HCT116 (cell line): ENCODE measurements around the gene VEPH1. TPM values are rescaled to one million over a fixed set of nuclear protein-coding genes. Genes with fewer than 3 reads are reported as not detected.

Experiments used
- ATAC-seq: fragments of 200-7000 bp; cut with Tn5 transposase; 2 replicates; pipeline ENCODE4 v1.9.1; 2020; ENCODE audit warnings: mild to moderate bottlenecking, moderate library complexity
- BruUV-seq: library from RNA; stranded (reverse); fragments of 400-500 nt; replicated peaks from 2 replicates; lab custom pipeline; 2021; lab: Mats Ljungman, UMichigan
- CTCF ChIA-PET: fragments of 300-600 bp; sonication (Branson Sonifier 250); formaldehyde crosslinking; loops from one replicate; lab custom pipeline; 2021; ENCODE audit warnings: antibody characterized with exemption; lab: Charles Lee
- POLR2A ChIA-PET: fragments of 300-600, 350-600 bp; sonication (Branson Sonifier 250); formaldehyde crosslinking; loops from one replicate; lab custom pipeline; 2021; ENCODE audit warnings: antibody characterized with exemption; lab: Charles Lee
- RAD21 ChIA-PET, 2 experiments: fragments of 300-600 bp; sonication (Branson Sonifier 250); formaldehyde crosslinking; loops; one replicate each; lab custom pipeline; 2023; ENCODE audit warnings: low total read pairs in 2 of 2; ENCODE audit not compliant: uncharacterized antibody in 2 of 2, unreplicated experiment in 2 of 2, low non-redundant PET in 1 of 2; lab: Charles Lee
- DNase-seq: peaks from one replicate; pipeline ENCODE4 v3.0.0-alpha.2; 2010; ENCODE audit warnings: low read depth, low spot score
- H2AFZ ChIP-seq: fragments of 200-600 bp; shearing (Covaris generic), sonication (generic); 2 replicates; pipeline ENCODE4 v1.6.1; 2017; ENCODE audit warnings: low read depth, mixed run types, mixed read lengths, antibody characterized with exemption, low read length; ENCODE audit not compliant: poor library complexity, severe bottlenecking
- H3K27ac ChIP-seq: 2 replicates; pipeline ENCODE4 v1.5.1; 2012; ENCODE audit warnings: low read depth, low read length
- H3K27me3 ChIP-seq: fragments of 200-600 bp; sonication (generic); 2 replicates; pipeline ENCODE4 v1.6.1; 2016; ENCODE audit warnings: mixed run types, low read length, mixed read lengths; ENCODE audit not compliant: insufficient read depth
- H3K36me3 ChIP-seq, 2 experiments: fragments of 200-500 bp in 1 of 2; fragments of 200-600 bp in 1 of 2; sonication (Bioruptor generic) in 1 of 2; sonication (generic) in 1 of 2; 2 replicates each; pipeline versions ENCODE4 v1.5.1 to v1.6.1; 2014 to 2016; ENCODE audit warnings: low read length in 2 of 2, inconsistent platforms in 1 of 2, mixed read lengths in 1 of 2, mixed run types in 1 of 2; ENCODE audit not compliant: insufficient read depth in 2 of 2, control insufficient read depth in 1 of 2
- H3K4me1 ChIP-seq, 2 experiments: fragments of 200-600 bp in 1 of 2; sonication (generic) in 1 of 2; 2 replicates each; pipeline versions ENCODE4 v1.5.1 to v1.6.1; 2012 to 2017; ENCODE audit warnings: low read length in 2 of 2, inconsistent platforms in 1 of 2, mild to moderate bottlenecking in 1 of 2, mixed read lengths in 1 of 2, mixed run types in 1 of 2, moderate library complexity in 1 of 2; ENCODE audit not compliant: insufficient read depth in 2 of 2, control insufficient read depth in 1 of 2
- H3K4me2 ChIP-seq: fragments of 200-600 bp; sonication (generic); 2 replicates; pipeline ENCODE4 v1.6.1; 2017; ENCODE audit warnings: mixed run types, low read length, mixed read lengths
- H3K4me3 ChIP-seq, 2 experiments: fragments of 200-600 bp in 1 of 2; sonication (generic) in 1 of 2; replicated peaks in 1 of 2; 2 replicates each; pipeline ENCODE4 v1.5.1; 2011 to 2016; ENCODE audit warnings: low read length in 2 of 2, control low read depth in 1 of 2, low read depth in 1 of 2, mild to moderate bottlenecking in 1 of 2, mixed read lengths in 1 of 2, mixed run types in 1 of 2
- H3K79me2 ChIP-seq: fragments of 200-600 bp; sonication (generic); 2 replicates; pipeline ENCODE4 v1.6.1; 2017; ENCODE audit warnings: mild to moderate bottlenecking, mixed run types, low read length, moderate library complexity, mixed read lengths; ENCODE audit not compliant: insufficient read depth
- H3K9ac ChIP-seq: fragments of 200-600 bp; sonication (generic); 2 replicates; pipeline ENCODE4 v1.6.1; 2016; ENCODE audit warnings: low read length, mixed read lengths
- H3K9me2 ChIP-seq: fragments of 200-600 bp; sonication (generic), shearing (Covaris generic); 2 replicates; pipeline ENCODE4 v1.6.1; 2017; ENCODE audit warnings: mixed run types, mild to moderate bottlenecking, moderate library complexity; ENCODE audit not compliant: insufficient read depth
- H3K9me3 ChIP-seq, 2 experiments: fragments of 200-500 bp in 1 of 2; fragments of 200-600 bp in 1 of 2; sonication (Bioruptor generic) in 1 of 2; sonication (generic) in 1 of 2; 2 replicates each; pipeline ENCODE4 v1.6.1; 2014 to 2017; ENCODE audit warnings: low read length in 2 of 2, mixed read lengths in 2 of 2, inconsistent platforms in 1 of 2, low read depth in 1 of 2, mild to moderate bottlenecking in 1 of 2, mixed run types in 1 of 2, moderate library complexity in 1 of 2; ENCODE audit not compliant: control insufficient read depth in 1 of 2, insufficient read depth in 1 of 2
- H4K20me1 ChIP-seq: fragments of 200-600 bp; sonication (generic), shearing (Covaris generic); 2 replicates; pipeline ENCODE4 v1.6.1; 2017; ENCODE audit warnings: mixed run types, mild to moderate bottlenecking, moderate library complexity; ENCODE audit not compliant: insufficient read depth
- CEBPB ChIP-seq: IDR thresholded peaks from 2 replicates; pipeline ENCODE4 v1.6.1; 2012; ENCODE audit warnings: low read depth
- EGR1 ChIP-seq: IDR thresholded peaks from 2 replicates; pipeline ENCODE4 v1.6.1; 2012; ENCODE audit warnings: low read depth
- EZH2 ChIP-seq: fragments of 200-600 bp; sonication (generic); IDR thresholded peaks from 2 replicates; pipeline ENCODE4 v1.6.1; 2017; ENCODE audit warnings: antibody characterized with exemption, mixed run types
- EZH2phosphoT487 ChIP-seq: fragments of 200-600 bp; IDR thresholded peaks from 2 replicates; pipeline ENCODE4 v1.6.1; 2018; ENCODE audit warnings: antibody characterized with exemption, borderline replicate concordance
- FOSL1 ChIP-seq: IDR thresholded peaks from 2 replicates; pipeline ENCODE4 v1.6.1; 2012; ENCODE audit warnings: low read depth
- JUND ChIP-seq: IDR thresholded peaks from 2 replicates; pipeline ENCODE4 v1.6.1; 2012
- POLR2A ChIP-seq: IDR thresholded peaks from 2 replicates; pipeline ENCODE4 v1.7.0; 2011; ENCODE audit warnings: borderline replicate concordance; ENCODE audit not compliant: insufficient read depth, insufficient read length; ENCODE audit errors: extremely low read depth
- SIN3A ChIP-seq: IDR thresholded peaks from 2 replicates; pipeline ENCODE4 v1.6.1; 2012; ENCODE audit warnings: low read depth
- SP1 ChIP-seq: IDR thresholded peaks from 2 replicates; pipeline ENCODE4 v1.6.1; 2012; ENCODE audit warnings: low read depth
- TCF7L2 ChIP-seq: IDR thresholded peaks from 2 replicates; pipeline ENCODE4 v1.7.0; 2011; ENCODE audit warnings: borderline replicate concordance, inconsistent platforms; ENCODE audit not compliant: insufficient read depth, insufficient read length; ENCODE audit errors: extremely low read depth
- YY1 ChIP-seq: IDR thresholded peaks from 2 replicates; pipeline ENCODE4 v1.6.1; 2011; ENCODE audit warnings: low read length, low read depth, moderate library complexity, mild to moderate bottlenecking; ENCODE audit not compliant: insufficient replicate concordance; ENCODE audit errors: extremely low read depth
- ZFX ChIP-seq: fragments of 450-650 bp; IDR thresholded peaks from 2 replicates; pipeline ENCODE4 v1.6.1; 2017
- ZNF274 ChIP-seq: fragments of 200-500 bp; sonication (Bioruptor generic); IDR thresholded peaks from 2 replicates; pipeline ENCODE4 v1.6.1; 2014; ENCODE audit warnings: mild to moderate bottlenecking, low read depth, low read length, inconsistent platforms
- intact Hi-C: fragments of 100-400 bp; cut with micrococcal nuclease; formaldehyde crosslinking; loops from 2 replicates; pipeline ENCODE4 v1.10.0; 2022
- total RNA-seq: library from RNA; stranded (reverse); gene quantifications from one replicate; pipeline ENCODE4 v1.2.1, GENCODE V29; 2021; ENCODE audit not compliant: unreplicated experiment
- TF ChIP-seq, protein P1 (sequence below): IDR thresholded peaks from 2 replicates; pipeline ENCODE4 v1.6.1; 2011; ENCODE audit warnings: mild to moderate bottlenecking, low read length, moderate library complexity; ENCODE audit not compliant: insufficient replicate concordance; ENCODE audit errors: extremely low read depth
- TF ChIP-seq, protein P2 (sequence below): IDR thresholded peaks from 2 replicates; pipeline ENCODE4 v1.6.1; 2012
- TF ChIP-seq, protein P3 (sequence below): IDR thresholded peaks from 2 replicates; pipeline ENCODE4 v1.6.1; 2012
- TF ChIP-seq, protein P4 (sequence below), 3 experiments: fragments of 200-600 bp in 1 of 3; sonication (generic) in 1 of 3; IDR thresholded peaks in 2 of 3; conservative IDR thresholded peaks in 1 of 3; 2 replicates each; pipeline ENCODE4 v1.5.1; 2012 to 2017; ENCODE audit warnings: low read depth in 2 of 3, low read length in 2 of 3, antibody characterized with exemption in 1 of 3, borderline replicate concordance in 1 of 3, control low read depth in 1 of 3, mild to moderate bottlenecking in 1 of 3, mixed read lengths in 1 of 3, mixed run types in 1 of 3, moderate library complexity in 1 of 3; ENCODE audit not compliant: insufficient read depth in 1 of 3

Gene VEPH1
- total RNA-seq, 1 experiment from 2014 or later, result 4.9 TPM

DNA sequence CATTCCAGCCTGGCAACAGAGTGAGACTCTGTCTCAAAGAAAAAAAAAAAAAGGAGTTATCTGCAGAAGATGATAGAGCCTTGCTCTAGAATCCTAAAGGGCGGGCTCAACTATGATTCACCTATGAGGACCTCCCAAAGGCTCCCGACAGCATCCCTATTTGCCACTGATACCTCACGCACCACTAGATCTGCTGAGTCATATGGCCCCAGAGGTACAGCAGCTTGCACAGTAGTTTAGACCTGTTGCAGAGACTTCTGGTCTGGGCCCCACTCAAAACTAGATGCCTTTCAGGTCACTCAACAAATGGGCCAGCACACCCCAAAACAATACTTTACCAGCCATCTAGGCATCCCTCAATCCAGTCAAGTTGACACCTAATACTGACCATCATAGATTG is 104.6 kb downstream of the VEPH1 start:
- ChIA-PET RAD21 (no interaction called here), CTCF (no interaction called here), POLR2A (no interaction called here)
- no peaks in the 10 kb centered on the region for H4K20me1 ChIP-seq
- no peak overlapping the region for H3K4me3 ChIP-seq
- H3K9me2 ChIP-seq, result no peaks in the 10 kb centered on the region
- no peak for TF ChIP-seq EZH2
- TF ChIP-seq, protein P1, sequence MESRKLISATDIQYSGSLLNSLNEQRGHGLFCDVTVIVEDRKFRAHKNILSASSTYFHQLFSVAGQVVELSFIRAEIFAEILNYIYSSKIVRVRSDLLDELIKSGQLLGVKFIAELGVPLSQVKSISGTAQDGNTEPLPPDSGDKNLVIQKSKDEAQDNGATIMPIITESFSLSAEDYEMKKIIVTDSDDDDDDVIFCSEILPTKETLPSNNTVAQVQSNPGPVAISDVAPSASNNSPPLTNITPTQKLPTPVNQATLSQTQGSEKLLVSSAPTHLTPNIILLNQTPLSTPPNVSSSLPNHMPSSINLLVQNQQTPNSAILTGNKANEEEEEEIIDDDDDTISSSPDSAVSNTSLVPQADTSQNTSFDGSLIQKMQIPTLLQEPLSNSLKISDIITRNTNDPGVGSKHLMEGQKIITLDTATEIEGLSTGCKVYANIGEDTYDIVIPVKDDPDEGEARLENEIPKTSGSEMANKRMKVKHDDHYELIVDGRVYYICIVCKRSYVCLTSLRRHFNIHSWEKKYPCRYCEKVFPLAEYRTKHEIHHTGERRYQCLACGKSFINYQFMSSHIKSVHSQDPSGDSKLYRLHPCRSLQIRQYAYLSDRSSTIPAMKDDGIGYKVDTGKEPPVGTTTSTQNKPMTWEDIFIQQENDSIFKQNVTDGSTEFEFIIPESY, result no peak
- TF ChIP-seq JUND, result no peak
- TF ChIP-seq, protein P2, sequence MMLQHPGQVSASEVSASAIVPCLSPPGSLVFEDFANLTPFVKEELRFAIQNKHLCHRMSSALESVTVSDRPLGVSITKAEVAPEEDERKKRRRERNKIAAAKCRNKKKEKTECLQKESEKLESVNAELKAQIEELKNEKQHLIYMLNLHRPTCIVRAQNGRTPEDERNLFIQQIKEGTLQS, result no peak
- TF ChIP-seq, protein P3, sequence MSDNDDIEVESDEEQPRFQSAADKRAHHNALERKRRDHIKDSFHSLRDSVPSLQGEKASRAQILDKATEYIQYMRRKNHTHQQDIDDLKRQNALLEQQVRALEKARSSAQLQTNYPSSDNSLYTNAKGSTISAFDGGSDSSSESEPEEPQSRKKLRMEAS, result no peak
- TF ChIP-seq TCF7L2, result no peak
- no peak for TF ChIP-seq SP1
- TF ChIP-seq EZH2phosphoT487, result no peak
- TF ChIP-seq SIN3A, result no peak
- no peak for TF ChIP-seq ZFX
- no peak for TF ChIP-seq YY1
- TF ChIP-seq POLR2A, result no peak
- TF ChIP-seq EGR1, result no peak
- TF ChIP-seq, protein P4, sequence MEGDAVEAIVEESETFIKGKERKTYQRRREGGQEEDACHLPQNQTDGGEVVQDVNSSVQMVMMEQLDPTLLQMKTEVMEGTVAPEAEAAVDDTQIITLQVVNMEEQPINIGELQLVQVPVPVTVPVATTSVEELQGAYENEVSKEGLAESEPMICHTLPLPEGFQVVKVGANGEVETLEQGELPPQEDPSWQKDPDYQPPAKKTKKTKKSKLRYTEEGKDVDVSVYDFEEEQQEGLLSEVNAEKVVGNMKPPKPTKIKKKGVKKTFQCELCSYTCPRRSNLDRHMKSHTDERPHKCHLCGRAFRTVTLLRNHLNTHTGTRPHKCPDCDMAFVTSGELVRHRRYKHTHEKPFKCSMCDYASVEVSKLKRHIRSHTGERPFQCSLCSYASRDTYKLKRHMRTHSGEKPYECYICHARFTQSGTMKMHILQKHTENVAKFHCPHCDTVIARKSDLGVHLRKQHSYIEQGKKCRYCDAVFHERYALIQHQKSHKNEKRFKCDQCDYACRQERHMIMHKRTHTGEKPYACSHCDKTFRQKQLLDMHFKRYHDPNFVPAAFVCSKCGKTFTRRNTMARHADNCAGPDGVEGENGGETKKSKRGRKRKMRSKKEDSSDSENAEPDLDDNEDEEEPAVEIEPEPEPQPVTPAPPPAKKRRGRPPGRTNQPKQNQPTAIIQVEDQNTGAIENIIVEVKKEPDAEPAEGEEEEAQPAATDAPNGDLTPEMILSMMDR (IDR thresholded peaks at IDR 0.05 in 2 of 3, conservative IDR thresholded peaks at IDR 0.05 in 1 of 3; ENCODE audit: borderline replicate concordance in 1 of 3, insufficient read depth in 1 of 3, low read depth in 2 of 3, low read length in 2 of 3), result no peak
- no peak for TF ChIP-seq CEBPB
- TF ChIP-seq FOSL1, result no peak
- TF ChIP-seq ZNF274, result no peak
- no peak overlapping the region for H3K27ac ChIP-seq
- no peak overlapping the region for H3K9ac ChIP-seq
- no peaks in the 10 kb centered on the region for H3K27me3 ChIP-seq
- DNase-seq (no peak), ATAC-seq (no peak)
- H3K9me3 ChIP-seq, result no peaks in the 10 kb centered on the region
- H3K4me2 ChIP-seq, result no peak overlapping the region
- intact Hi-C loops, result no loop called here
- no peaks in the 10 kb centered on the region for H3K79me2 ChIP-seq
- no peaks in the 10 kb centered on the region for H3K4me1 ChIP-seq
- no peaks in the 10 kb centered on the region for H3K36me3 ChIP-seq
- H2AFZ ChIP-seq, result no peak overlapping the region
- BruUV-seq, result no TSS peak
